ENCODE results near the gene KCNQ5.

GRCh38 chr6:72715119-72715518, 93.3 kb downstream of the KCNQ5 start:
- TF ChIP-seq ZNF274 (IDR thresholded peaks at IDR 0.05; ENCODE audit: low read length) (no peak), ZNF274 (tag by site-specific recombination; IDR thresholded peaks at IDR 0.05; ENCODE audit: borderline replicate concordance) (no peak), ZNF146 (tag by site-specific recombination; IDR thresholded peaks at IDR 0.05) (no peak), ZNF121 (tag by site-specific recombination; IDR thresholded peaks at IDR 0.05) (no peak), KLF1 (tag by site-specific recombination; IDR thresholded peaks at IDR 0.05) (no peak), GLIS2 (tag by site-specific recombination; IDR thresholded peaks at IDR 0.05) (no peak)
- TF ChIP-seq, protein P1, sequence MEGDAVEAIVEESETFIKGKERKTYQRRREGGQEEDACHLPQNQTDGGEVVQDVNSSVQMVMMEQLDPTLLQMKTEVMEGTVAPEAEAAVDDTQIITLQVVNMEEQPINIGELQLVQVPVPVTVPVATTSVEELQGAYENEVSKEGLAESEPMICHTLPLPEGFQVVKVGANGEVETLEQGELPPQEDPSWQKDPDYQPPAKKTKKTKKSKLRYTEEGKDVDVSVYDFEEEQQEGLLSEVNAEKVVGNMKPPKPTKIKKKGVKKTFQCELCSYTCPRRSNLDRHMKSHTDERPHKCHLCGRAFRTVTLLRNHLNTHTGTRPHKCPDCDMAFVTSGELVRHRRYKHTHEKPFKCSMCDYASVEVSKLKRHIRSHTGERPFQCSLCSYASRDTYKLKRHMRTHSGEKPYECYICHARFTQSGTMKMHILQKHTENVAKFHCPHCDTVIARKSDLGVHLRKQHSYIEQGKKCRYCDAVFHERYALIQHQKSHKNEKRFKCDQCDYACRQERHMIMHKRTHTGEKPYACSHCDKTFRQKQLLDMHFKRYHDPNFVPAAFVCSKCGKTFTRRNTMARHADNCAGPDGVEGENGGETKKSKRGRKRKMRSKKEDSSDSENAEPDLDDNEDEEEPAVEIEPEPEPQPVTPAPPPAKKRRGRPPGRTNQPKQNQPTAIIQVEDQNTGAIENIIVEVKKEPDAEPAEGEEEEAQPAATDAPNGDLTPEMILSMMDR (tag by site-specific recombination; IDR thresholded peaks at IDR 0.05): no peak
- TF ChIP-seq, protein P2, sequence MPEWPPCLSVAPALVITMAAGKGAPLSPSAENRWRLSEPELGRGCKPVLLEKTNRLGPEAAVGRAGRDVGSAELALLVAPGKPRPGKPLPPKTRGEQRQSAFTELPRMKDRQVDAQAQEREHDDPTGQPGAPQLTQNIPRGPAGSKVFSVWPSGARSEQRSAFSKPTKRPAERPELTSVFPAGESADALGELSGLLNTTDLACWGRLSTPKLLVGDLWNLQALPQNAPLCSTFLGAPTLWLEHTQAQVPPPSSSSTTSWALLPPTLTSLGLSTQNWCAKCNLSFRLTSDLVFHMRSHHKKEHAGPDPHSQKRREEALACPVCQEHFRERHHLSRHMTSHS (tag by site-specific recombination; IDR thresholded peaks at IDR 0.05): no peak

Data from HEK293 (cell line).